GM12801 (cell line): Measurements from ENCODE around the gene MPL.

Experiments
- CTCF ChIP-seq: IDR thresholded peaks from one replicate; pipeline ENCODE4 v1.5.1; 2011; ENCODE audit warnings: control low read depth; ENCODE audit not compliant: insufficient read length; ENCODE audit errors: extremely low read depth

Gene MPL

GRCh38 chr1:43351421-43352350 lies 14.1 kb downstream of the MPL start:
- TF ChIP-seq CTCF = no peak

DNA sequence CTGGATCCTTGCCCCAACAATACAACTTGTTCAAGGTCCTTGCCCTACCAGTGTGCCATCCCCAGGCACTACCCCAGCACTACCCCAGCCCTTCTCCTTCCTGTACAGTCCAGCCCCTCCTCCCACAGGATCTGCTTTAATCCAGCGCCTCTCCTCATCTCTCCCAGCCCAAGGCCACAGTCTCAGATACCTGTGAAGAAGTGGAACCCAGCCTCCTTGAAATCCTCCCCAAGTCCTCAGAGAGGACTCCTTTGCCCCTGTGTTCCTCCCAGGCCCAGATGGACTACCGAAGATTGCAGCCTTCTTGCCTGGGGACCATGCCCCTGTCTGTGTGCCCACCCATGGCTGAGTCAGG lies 14.7 kb downstream of the MPL start:
- no peak for TF ChIP-seq CTCF

- TF ChIP-seq CTCF = no peak
Measured at GRCh38 chr1:43352881-43353280, 15.3 kb downstream of the MPL start.

DNA sequence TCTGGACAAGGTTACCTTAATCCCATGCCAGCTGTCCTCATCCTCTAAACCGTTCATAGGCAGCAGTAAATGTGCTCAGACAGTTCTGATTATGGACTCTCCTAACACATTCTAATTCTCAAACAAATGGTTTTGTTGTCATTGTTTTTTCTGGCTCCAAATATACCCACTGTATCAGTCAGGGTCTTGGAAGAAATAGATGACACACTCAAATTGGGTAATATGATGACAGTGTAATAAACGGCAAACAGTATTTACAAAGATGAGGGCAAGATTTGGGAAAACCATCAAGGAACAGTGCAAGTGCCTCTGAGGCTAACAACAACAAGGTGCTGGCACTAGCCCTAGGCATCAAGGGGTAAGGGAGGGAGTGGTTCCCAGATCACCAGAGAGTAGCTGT lies 16.9 kb downstream of the MPL start:
- no peak for TF ChIP-seq CTCF

GRCh38 chr1:43354936-43355335 lies 17.3 kb downstream of the MPL start:
- no peak for TF ChIP-seq CTCF

DNA sequence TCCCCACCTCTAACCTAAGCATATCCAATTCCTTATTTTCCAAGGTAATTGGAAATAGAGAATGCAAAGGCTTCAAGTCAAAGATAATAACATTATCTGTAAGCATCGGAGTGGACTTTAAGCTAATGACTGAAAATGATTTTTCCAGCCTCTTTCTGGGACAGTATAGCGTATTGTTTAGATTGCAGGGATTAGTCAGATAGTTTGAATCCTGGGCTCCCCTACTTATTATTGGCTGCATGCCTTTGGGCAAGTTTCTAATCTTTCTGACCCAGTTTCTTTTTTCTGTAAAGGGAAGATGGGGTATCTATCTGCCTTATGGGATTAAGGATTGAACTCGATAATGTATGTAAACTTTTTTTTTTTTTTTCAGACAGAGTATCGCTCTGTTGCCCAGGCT lies 19.6 kb downstream of the MPL start:
- no peak for TF ChIP-seq CTCF

DNA sequence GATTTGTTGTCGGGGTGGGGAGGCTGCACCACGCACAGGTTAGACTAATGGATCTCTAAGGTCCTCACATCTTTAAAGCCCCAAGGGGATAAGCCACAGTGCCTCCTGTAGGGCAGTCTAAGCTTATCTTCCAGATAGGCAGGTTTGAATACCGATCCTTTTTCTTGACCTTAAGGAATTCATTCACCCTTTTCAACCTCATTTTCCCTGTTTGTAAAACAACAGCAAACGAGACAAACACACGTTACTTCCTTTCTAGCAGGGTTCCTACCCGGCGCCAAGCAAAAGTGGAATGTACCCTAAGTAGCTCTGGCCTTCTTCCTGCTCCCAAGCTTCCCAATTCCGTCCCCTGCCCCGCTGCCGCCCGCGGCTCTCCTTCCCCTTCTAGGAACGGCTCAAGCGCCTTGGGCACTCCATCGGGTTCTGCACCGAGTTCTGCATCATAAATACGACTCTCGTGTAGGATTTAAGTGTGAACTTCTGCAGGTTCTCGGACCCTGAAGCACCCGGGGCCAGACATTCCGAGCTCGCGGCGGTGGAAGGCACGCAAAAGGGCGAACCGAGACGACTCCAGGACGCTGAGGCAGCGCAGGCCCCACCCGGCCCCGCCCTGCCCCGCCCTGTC lies 20.6 kb downstream of the MPL start:
- TF ChIP-seq CTCF = no peak
